ENCODE measurements around the gene FAM120B. TPM values are rescaled to one million over a fixed set of nuclear protein-coding genes. Genes with fewer than 3 reads are reported as not detected.

FAM120B gene
- total RNA-seq, 1 donor from 2014 or later, result 19.7 TPM

DNA sequence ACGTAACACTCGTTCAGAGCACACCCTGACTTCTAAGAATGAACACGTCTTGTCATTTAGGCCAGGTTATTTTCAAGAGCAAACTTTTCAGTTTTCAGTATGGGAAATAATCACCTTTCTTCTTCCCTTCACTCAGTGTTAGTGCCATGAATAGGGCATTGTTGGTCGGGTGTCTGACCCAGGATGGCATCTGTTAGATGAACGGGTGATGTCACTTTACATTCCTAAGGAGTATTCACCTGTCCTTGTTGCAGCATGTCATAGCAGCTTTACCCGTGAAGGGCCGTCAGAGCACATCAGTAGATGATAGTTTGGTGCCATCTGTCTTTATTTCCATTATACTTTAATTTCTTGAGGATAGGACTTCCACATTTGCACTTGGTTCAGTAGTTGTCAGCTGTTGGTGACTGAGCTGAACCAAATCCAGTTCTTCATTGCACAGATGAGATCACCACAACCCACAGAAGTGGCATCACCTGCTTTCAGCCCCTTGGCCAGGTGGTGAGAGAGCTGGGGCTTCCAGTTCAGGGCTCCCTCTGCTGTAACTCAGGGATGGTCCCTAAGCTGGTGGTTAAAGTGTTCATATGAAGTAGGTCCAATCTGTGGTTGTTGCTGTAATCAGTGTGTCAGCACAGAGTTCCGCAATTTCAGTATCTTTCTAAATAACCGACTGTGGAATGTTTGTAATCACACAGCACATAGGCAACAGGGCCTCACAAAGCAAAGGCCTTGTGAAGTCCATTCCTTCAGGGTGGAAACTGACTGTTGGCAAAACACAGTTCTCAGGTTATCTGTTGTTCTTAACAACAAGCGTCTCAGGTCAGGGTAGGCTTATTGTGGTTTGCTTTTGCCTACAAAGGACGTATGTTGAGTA, 68.2 kb downstream of the FAM120B start:
- TF ChIP-seq EZH2 (IDR thresholded peaks at IDR 0.05), result no peak
- no peak for TF ChIP-seq EZH2phosphoT487 (IDR thresholded peaks at IDR 0.05)
- TF ChIP-seq, protein P1, sequence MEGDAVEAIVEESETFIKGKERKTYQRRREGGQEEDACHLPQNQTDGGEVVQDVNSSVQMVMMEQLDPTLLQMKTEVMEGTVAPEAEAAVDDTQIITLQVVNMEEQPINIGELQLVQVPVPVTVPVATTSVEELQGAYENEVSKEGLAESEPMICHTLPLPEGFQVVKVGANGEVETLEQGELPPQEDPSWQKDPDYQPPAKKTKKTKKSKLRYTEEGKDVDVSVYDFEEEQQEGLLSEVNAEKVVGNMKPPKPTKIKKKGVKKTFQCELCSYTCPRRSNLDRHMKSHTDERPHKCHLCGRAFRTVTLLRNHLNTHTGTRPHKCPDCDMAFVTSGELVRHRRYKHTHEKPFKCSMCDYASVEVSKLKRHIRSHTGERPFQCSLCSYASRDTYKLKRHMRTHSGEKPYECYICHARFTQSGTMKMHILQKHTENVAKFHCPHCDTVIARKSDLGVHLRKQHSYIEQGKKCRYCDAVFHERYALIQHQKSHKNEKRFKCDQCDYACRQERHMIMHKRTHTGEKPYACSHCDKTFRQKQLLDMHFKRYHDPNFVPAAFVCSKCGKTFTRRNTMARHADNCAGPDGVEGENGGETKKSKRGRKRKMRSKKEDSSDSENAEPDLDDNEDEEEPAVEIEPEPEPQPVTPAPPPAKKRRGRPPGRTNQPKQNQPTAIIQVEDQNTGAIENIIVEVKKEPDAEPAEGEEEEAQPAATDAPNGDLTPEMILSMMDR (IDR thresholded peaks at IDR 0.05), result no peak
- Histone ChIP-seq H3F3A (ENCODE audit: low read depth) (no peaks in the 10 kb centered on the region), H3K27me3 (no peaks in the 10 kb centered on the region), H3K9ac (no peak overlapping the region), H3K4me2 (no peak overlapping the region), H3K4me3 (no peak overlapping the region), H3K4me1 (no peaks in the 10 kb centered on the region), H3K79me2 (ENCODE audit: low read depth) (no peaks in the 10 kb centered on the region), H3K27ac (no peak overlapping the region), H3K9me3 (ENCODE audit: low read depth) (no peaks in the 10 kb centered on the region), H4K20me1 (ENCODE audit: low read depth) (peaks cover 1% of the 10 kb centered on the region), H2AFZ (replicated peaks) (no peak overlapping the region), H3K36me3 (no peaks in the 10 kb centered on the region)
- Mint-ChIP-seq H3K9me3 (no peaks in the 10 kb centered on the region), H3K4me3 (no peak overlapping the region), H3K36me3 (peaks cover 11% of the 10 kb centered on the region), H3K27me3 (ENCODE audit: insufficient read depth, low read depth) (peaks cover 2% of the 10 kb centered on the region), H3K27ac (no peak overlapping the region), H3K4me1 (peaks cover 12% of the 10 kb centered on the region)
- no peak for DNase-seq (ENCODE audit: low spot score)

DNA sequence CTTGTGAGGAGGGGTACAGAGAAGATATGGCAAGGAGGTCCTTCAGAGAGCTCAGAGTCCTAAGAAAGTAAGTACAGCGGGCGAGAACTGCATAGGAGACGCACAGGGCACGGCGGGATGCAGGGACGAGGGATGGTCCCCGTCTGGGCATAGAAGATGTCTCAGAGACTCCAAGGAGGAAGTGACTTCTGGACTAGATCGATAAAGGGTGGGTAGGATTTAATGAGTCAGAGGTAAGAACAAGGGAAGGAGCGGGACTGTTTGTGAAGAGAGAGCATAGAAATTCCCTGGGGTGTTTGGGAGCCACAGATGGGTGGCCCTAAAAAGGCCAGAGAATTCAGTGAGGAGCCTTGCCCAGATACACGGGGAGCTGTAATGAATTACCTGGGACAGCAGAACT, 69.1 kb downstream of the FAM120B start:
- Histone ChIP-seq H3K27ac (no peak overlapping the region), H3K27me3 (no peaks in the 10 kb centered on the region), H3K4me3 (no peak overlapping the region), H3K4me1 (no peaks in the 10 kb centered on the region), H3K9me3 (ENCODE audit: low read depth) (no peaks in the 10 kb centered on the region), H3K4me2 (no peak overlapping the region), H3K9ac (no peak overlapping the region), H3K79me2 (ENCODE audit: low read depth) (no peaks in the 10 kb centered on the region), H4K20me1 (ENCODE audit: low read depth) (peaks cover 5% of the 10 kb centered on the region), H3F3A (ENCODE audit: low read depth) (no peaks in the 10 kb centered on the region), H3K36me3 (no peaks in the 10 kb centered on the region), H2AFZ (replicated peaks) (no peak overlapping the region)
- H3K27ac Mint-ChIP-seq, result no peak overlapping the region
- DNase-seq (ENCODE audit: low spot score), result no peak
- no peaks in the 10 kb centered on the region for H3K9me3 Mint-ChIP-seq
- peaks cover 10% of the 10 kb centered on the region for H3K4me1 Mint-ChIP-seq
- TF ChIP-seq EZH2phosphoT487 (IDR thresholded peaks at IDR 0.05) (no peak), EZH2 (IDR thresholded peaks at IDR 0.05) (no peak)
- TF ChIP-seq, protein P1 (IDR thresholded peaks at IDR 0.05), result no peak
- H3K36me3 Mint-ChIP-seq, result peaks cover 12% of the 10 kb centered on the region
- H3K27me3 Mint-ChIP-seq (ENCODE audit: insufficient read depth, low read depth), result peaks cover 2% of the 10 kb centered on the region
- H3K4me3 Mint-ChIP-seq, result no peak overlapping the region

DNA sequence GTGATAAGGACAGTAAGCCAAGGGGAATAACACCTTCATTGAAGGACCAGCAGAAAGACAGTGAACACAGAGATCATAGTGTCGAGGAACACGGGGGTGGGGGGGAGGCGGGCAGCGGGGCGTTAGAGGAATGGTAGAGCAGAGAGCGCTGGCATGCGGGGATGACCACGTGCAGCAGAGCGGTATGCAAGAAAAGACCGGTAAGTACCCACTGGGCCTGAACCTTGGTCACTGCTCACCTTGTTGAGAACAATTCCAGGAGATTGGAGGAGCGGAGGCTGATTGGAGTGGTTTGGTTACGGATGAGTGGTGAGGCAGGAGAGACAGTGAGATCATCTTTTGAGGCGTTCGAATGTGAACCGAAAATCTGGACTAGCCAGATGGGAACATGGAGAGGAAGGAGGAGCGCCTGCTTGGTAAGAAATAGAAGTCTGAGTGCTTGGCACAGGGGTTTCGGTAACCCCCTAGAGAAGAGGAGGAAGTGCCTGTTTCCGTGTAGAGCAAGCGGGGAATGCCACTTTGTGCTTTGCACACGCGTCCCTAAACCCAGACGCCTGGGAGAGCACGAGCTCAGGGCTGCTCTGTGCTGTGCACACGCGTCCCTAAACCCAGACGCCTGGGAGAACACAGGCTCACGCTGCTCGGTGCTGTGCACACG, 70.0 kb downstream of the FAM120B start:
- DNase-seq (ENCODE audit: low spot score), result no peak
- Mint-ChIP-seq H3K36me3 (peaks cover 11% of the 10 kb centered on the region), H3K9me3 (no peaks in the 10 kb centered on the region), H3K4me1 (peaks cover 2% of the 10 kb centered on the region), H3K4me3 (no peak overlapping the region), H3K27ac (no peak overlapping the region), H3K27me3 (ENCODE audit: insufficient read depth, low read depth) (peaks cover 2% of the 10 kb centered on the region)
- Histone ChIP-seq H4K20me1 (ENCODE audit: low read depth) (peaks cover 5% of the 10 kb centered on the region), H3K79me2 (ENCODE audit: low read depth) (no peaks in the 10 kb centered on the region), H2AFZ (replicated peaks) (no peak overlapping the region), H3K4me1 (no peaks in the 10 kb centered on the region), H3F3A (ENCODE audit: low read depth) (no peaks in the 10 kb centered on the region), H3K4me2 (no peak overlapping the region), H3K27ac (no peak overlapping the region), H3K27me3 (no peaks in the 10 kb centered on the region), H3K9ac (no peak overlapping the region), H3K4me3 (no peak overlapping the region), H3K36me3 (no peaks in the 10 kb centered on the region), H3K9me3 (ENCODE audit: low read depth) (no peaks in the 10 kb centered on the region)
- TF ChIP-seq EZH2phosphoT487 (IDR thresholded peaks at IDR 0.05) (no peak), EZH2 (IDR thresholded peaks at IDR 0.05) (no peak)
- TF ChIP-seq, protein P1 (IDR thresholded peaks at IDR 0.05), result no peak
